DMS153 (cell line): Measurements from ENCODE around the gene UBASH3A.

Experiments used
- DNase-seq: peaks from one replicate; lab custom pipeline; 2025; lab: John Stamatoyannopoulos, UW

The UBASH3A gene

DNA sequence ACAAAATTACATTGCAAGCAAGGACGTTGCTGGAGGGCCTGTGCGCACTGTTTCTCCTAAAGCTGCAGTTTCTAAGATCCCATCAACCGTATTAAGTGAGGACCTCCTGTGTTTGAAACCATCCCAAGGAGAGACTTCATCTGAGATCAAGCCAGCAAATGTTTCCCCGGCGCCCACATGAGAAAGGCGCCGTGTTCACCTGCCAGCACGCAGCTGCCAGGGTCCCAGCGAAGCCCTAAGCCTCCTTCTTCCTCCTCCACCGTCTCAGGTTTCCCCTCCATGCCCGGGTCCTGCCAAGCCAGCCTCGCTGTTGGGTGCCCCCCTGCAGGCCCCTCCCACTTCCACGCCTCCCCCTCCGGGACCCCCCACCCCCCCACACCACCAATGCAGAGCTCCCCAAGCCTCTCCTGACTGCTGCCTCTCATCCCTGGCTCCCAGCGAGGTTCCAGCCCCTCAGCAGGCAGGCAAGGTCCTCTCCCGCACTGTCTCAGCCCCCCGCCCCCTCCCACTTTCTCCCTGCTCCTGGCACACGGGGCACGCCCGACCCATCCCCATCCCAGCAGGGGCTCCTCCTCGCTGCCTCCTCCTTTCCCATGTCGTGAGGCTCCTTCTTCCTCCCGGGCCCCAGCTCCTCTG lies 28.7 kb upstream of the UBASH3A start:
- no peak for DNase-seq

GRCh38 chr21:42375506-42375905 lies 28.2 kb upstream of the UBASH3A start:
- no peak for DNase-seq

GRCh38 chr21:42375966-42376337 lies 27.8 kb upstream of the UBASH3A start:
- no peak for DNase-seq

DNA sequence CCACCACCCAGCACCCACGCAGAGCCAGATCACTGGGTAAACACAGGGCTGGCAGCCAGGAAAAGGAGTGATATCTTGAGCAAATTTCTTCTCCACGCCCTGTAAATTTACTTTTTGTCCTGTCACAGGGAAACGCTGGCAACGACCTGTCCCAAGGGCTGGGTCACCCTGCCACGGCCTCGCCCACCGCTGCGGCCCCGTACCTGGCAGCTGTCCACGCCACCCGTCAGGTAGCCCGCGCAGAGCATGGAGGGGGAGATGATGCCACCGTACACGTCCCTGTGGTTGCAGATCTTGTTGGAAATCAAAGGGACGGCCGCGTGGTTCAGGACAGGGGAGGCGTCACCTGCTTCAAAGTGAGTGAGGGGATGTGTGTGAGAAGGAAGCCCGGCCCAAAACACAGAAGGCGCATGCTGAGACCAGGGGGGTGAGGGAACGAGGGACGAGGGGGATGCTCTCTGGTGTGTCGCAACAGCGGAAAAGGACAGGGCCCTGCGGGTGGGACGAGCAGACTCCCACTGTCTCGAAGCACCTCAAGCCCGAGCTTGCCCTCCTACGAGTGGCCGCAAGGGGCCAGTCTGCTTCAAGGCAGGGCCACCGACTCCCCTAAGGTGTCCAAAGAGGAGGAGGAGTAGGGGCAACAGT lies 27.2 kb upstream of the UBASH3A start:
- no peak for DNase-seq

GRCh38 chr21:42377211-42377950 lies 26.3 kb upstream of the UBASH3A start:
- no peak for DNase-seq

DNA sequence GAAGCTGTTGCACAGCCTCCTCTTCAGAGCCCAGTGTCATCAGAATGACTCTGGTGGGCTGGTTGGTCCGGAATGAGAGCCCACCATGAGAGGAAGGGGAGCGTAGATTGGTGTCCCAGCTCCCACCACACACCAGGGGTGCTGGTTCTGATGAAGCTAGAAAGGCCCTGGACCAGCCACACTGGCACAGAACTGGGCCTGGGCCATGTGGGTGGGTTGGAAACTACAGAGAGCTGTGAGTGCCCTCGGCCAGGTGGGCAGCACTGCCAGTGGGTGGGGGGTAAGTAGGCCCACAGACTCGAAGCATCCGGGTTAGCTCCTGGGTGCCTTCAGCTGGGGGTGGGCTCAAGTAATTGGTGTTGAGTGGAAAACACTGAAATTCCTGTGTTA lies 25.8 kb upstream of the UBASH3A start:
- DNase-seq, result no peak

- DNase-seq, result no peak
Measured at GRCh38 chr21:42378418-42378817, 25.3 kb upstream of the UBASH3A start.

DNA sequence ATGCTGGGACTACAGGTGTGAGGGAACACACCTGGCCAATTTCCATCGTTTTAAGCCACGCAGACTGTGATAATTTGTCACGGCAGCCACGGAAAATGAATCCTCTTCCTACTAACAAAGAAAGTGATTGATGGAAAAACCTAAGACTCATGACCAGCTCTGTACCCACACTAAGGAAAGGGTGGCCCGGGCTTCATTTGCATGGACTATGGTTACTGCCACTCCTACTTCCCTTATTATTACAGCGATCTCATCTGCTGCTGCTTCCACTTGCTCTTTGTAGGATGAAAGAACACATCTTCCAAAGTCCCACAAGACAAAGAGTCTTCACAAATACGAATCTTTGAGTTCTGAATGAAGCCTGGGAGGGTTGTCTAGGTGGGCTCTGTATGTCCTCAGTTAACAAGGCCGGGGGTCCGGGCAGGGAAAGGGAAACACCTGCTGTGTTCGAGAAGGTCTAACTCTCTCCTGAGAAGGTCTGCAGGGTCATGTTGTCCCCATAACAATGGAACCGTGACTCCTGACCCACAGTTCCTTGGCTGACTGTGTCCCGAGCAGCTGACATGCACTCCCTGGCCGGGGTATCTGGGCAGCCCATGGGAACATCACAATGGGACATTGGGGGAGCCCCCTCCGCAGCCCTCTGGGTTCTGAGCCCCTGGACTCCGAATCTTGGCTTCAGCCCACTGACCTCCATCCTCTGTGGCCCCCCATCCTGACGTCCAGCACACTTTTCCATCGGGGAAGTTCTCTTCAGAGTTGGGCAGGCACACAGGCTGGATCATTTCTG lies 24.1 kb upstream of the UBASH3A start:
- no peak for DNase-seq

GRCh38 chr21:42381347-42381984 lies 22.2 kb upstream of the UBASH3A start:
- peak; percentile 47 for DNase-seq

- no peak for DNase-seq
Measured at GRCh38 chr21:42382915-42383314, 20.8 kb upstream of the UBASH3A start.

GRCh38 chr21:42383331-42383730 lies 20.4 kb upstream of the UBASH3A start:
- no peak for DNase-seq

GRCh38 chr21:42384156-42384945 lies 19.4 kb upstream of the UBASH3A start:
- peak; percentile 88 for DNase-seq

- no peak for DNase-seq
Measured at GRCh38 chr21:42384989-42385388, 18.7 kb upstream of the UBASH3A start.

- DNase-seq, result no peak
Measured at GRCh38 chr21:42385619-42386018, 18.1 kb upstream of the UBASH3A start.

- DNase-seq, result no peak
Measured at GRCh38 chr21:42386034-42386591, 17.6 kb upstream of the UBASH3A start.

DNA sequence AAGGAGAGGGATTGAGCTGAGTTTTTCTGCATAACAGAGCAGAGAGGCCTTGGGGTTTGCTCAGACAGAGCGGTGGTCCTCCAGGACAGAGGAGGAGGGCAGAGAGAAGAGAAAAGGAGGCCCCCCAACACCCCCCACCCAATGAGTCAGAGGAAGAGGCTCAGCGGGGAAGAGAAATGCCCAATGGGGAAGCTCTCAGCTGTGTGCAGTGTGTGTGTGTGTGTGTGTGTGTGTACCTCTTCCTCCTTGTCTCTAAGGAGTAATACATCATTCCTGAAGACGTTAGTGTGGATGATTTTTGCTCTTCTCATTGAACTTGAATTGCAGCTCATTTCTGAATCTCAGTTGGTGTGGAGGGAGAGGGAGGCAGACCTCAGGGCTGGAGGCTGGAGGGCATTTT lies 16.5 kb upstream of the UBASH3A start:
- no peak for DNase-seq

DNA sequence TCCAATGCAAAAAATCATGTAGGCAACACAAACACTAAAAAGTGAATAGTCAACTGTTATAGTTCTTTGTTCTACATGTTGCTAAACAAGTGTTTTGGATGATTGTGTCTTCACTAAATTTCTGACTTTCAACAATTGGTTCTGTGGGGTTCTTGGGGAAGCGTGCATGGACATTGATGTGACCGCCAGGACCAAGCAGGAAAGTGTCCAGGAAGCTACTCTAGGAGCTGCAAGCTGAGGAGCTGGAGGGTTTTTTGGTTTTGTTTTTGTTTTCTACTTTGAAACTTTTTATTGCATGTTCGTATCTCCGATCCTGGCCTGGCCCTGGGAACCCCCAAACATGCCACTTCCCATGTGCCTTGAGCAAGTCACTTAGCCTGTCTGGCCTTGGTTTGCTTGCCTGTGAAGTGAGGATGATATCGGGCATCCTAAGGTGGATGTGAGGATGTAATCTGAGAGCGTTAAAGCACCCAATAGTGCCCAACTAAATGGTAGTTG lies 15.8 kb upstream of the UBASH3A start:
- DNase-seq, result no peak

DNA sequence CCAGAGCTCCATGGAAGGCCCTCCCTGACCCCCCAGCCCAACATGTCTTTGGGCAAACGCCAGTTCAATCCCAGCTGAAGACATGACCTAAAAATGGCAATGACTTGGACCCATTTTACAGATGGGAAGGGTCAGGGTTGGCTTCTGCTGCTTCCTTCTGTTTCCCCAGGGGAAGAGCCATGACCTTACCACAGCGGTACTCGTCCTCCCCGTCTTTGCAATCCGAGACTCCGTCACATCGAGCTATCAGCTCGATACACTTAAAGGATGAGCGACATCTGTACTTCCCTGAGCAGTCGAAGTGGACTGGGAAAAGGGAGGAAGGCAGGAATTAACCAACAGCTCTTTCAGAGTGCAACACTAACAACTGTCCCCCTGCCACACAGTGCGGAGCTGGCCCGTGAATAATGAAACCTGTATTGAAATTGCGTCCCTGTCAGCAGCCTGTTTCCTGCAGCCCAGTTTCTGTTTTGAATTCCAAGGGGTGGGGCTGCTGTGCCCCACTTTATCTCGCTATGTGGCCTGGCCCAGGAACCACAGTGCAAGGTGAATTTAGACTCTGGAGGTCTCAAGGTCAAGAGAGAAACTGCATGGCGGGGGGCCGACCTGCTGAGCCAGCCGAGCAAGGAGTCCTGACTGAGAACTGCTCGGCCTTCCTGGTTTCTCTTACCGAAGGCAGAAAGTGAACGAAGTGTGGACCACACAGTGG lies 14.8 kb upstream of the UBASH3A start:
- DNase-seq, result no peak

DNA sequence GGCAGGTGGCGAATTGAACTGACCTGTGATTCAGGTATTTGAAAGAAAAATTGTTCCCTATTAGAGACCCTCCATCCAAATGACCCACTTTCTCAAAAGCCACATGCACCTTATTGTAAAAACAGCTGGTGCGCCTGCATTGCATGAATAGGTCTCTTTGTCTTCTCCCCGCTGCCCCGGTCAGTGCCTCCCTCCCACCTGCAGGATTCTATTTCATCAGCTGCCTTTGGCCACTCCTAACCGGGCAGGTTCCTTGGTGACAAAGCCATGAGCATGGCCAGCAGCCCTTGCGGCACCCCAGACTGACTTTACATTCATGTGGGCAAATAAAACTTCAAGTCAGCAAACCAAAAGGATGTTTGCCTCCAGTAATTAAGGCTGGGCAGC lies 14.3 kb upstream of the UBASH3A start:
- DNase-seq, result peak; percentile 9

DNA sequence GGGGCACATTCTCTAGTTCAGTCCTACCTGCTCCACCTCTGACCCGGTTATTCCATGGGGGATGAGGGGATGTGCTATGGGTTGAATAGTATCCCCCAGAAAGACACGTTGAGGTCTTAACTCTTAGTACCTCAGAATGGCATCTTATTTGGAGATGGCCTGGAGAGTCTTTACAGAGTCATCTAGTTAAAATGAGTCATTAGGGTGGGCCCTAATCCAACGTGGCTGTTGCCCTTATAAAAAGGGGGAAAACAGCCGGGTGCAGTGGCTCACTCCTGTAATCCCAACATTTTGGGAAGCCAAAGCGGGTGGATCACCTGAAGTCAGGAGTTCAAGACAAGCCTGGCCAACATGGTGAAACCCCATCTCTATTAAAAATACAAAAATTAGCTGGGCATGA lies 13.5 kb upstream of the UBASH3A start:
- DNase-seq, result no peak
